ENCODE measurements around the gene CLVS2.

DNA sequence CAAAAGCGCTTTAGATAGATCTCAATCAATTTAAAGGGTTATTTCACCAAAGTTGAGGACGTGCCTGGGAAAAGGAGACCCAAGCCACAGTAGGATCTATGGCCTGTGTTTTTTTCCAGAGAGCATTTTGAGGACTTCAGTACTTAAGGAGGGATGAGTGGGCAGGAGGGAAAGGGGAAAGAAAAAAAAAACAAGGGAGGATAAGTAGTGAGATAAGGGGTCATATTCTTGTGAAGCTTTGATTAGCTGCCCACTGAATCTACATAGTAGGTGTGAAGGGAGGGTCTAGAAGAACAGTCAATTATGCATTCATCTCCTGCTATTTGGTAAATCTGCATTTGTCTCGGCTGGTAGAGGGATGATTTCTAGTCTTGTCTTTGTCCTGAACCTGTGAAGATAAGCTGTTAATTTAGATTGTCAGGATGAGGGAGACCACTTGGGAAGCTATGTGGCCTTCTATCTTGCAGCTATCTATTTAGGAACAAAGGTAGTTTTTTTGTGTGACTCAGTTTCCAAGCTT, 48.4 kb downstream of the CLVS2 start:
- TF ChIP-seq, protein P1, sequence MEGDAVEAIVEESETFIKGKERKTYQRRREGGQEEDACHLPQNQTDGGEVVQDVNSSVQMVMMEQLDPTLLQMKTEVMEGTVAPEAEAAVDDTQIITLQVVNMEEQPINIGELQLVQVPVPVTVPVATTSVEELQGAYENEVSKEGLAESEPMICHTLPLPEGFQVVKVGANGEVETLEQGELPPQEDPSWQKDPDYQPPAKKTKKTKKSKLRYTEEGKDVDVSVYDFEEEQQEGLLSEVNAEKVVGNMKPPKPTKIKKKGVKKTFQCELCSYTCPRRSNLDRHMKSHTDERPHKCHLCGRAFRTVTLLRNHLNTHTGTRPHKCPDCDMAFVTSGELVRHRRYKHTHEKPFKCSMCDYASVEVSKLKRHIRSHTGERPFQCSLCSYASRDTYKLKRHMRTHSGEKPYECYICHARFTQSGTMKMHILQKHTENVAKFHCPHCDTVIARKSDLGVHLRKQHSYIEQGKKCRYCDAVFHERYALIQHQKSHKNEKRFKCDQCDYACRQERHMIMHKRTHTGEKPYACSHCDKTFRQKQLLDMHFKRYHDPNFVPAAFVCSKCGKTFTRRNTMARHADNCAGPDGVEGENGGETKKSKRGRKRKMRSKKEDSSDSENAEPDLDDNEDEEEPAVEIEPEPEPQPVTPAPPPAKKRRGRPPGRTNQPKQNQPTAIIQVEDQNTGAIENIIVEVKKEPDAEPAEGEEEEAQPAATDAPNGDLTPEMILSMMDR (conservative IDR thresholded peaks at IDR 0.05 in 1 of 2, IDR thresholded peaks at IDR 0.05 in 1 of 2; ENCODE audit: low read depth in 1 of 2, low read length in 2 of 2): no peak
- TF ChIP-seq EZH2 (IDR thresholded peaks at IDR 0.05; ENCODE audit: low read length, missing control alignments): no peak
